ENCODE results near the gene RPL3.

DNA sequence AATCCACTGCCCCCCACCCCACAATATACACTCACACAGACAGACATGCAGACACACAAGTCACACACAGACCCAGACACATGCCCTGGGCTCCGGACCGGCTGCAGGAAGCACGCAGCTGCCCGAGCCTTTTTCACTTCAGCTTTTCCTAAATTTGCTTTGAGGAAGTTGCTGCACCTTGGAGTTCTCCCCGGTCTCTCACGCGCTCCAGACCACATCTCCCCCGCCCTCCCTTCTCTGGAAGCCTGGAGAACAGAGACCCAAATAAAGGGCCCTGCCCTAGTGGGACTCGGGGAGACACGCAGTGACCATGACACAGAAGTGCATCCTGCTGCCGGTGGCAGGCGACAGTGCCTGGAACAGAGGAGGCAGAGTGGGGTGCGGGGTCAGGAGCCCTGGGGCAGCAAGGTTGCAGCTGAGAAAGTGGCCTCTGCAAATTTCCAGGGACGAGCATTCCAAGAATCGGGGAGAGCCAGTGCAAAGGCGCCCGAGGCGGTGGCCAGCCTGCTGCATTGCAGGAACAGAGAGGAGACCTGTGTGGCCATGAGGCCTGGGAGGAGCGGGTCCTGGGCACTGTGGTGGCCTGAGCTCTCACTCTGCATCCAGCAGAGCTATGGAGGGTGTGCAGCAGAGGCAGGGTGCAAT is 19.1 kb downstream of the RPL3 start:
- no peak for TF ChIP-seq POLR2A (IDR thresholded peaks at IDR 0.05; ENCODE audit: low read depth, low read length)
- TF ChIP-seq POLR2AphosphoS5 (IDR thresholded peaks at IDR 0.05; ENCODE audit: low read depth, low read length): no peak

All from GM12892 (cell line).